DND-41 (cell line): ENCODE data around the gene TMEM125.

Experiments
- ATAC-seq: fragments of 200-7000 bp; cut with Tn5 transposase; 3 replicates; pipeline ENCODE4 v1.9.1; 2021; ENCODE audit warnings: low read depth; ENCODE audit not compliant: insufficient read depth
- DNase-seq: peaks from one replicate; pipeline ENCODE4 v3.0.0-alpha.2; 2020
- H2AFZ ChIP-seq: 2 replicates; pipeline ENCODE4 v1.6.0; 2012; ENCODE audit warnings: low read depth, low read length
- H3K27ac ChIP-seq: 2 replicates; pipeline ENCODE4 v1.5.1; 2012; ENCODE audit warnings: low read length, inconsistent platforms
- H3K27me3 ChIP-seq: fragments of 200-600 bp; sonication (generic); 2 replicates; pipeline ENCODE4 v1.6.0; 2012; ENCODE audit warnings: low read length, mild to moderate bottlenecking, inconsistent platforms; ENCODE audit not compliant: insufficient read depth, poor library complexity
- H3K36me3 ChIP-seq: 2 replicates; pipeline ENCODE4 v1.5.1; 2012; ENCODE audit warnings: low read length, inconsistent platforms; ENCODE audit not compliant: insufficient read depth
- H3K4me1 ChIP-seq: 2 replicates; pipeline ENCODE4 v1.5.1; 2012; ENCODE audit warnings: mild to moderate bottlenecking, low read length; ENCODE audit not compliant: insufficient read depth
- H3K4me2 ChIP-seq: 2 replicates; pipeline ENCODE4 v1.6.0; 2012; ENCODE audit warnings: mild to moderate bottlenecking, moderate library complexity, low read length, inconsistent platforms; ENCODE audit not compliant: insufficient read depth
- H3K4me3 ChIP-seq, 2 experiments: fragments of 200-600 bp in 1 of 2; shearing (Covaris generic) in 1 of 2; 2 replicates each; pipeline ENCODE4 v1.5.1; 2012 to 2016; ENCODE audit warnings: inconsistent platforms in 2 of 2, low read length in 2 of 2, mild to moderate bottlenecking in 2 of 2, low read depth in 1 of 2, moderate library complexity in 1 of 2
- H3K79me2 ChIP-seq: 2 replicates; pipeline ENCODE4 v1.6.0; 2012; ENCODE audit warnings: low read length, inconsistent platforms; ENCODE audit not compliant: insufficient read depth
- H3K9ac ChIP-seq: 2 replicates; pipeline ENCODE4 v1.6.0; 2012; ENCODE audit warnings: low read depth, mild to moderate bottlenecking, inconsistent platforms, low read length, moderate library complexity
- H3K9me3 ChIP-seq: 2 replicates; pipeline ENCODE4 v1.5.1; 2012; ENCODE audit warnings: low read length, moderate library complexity, mild to moderate bottlenecking, inconsistent platforms; ENCODE audit not compliant: insufficient read depth, severe bottlenecking
- H4K20me1 ChIP-seq: 2 replicates; pipeline ENCODE4 v1.6.0; 2012; ENCODE audit warnings: low read length; ENCODE audit not compliant: insufficient read depth
- EZH2 ChIP-seq: IDR thresholded peaks from 3 replicates; pipeline ENCODE4 v1.6.1; 2012; ENCODE audit warnings: borderline replicate concordance, low read depth, mild to moderate bottlenecking, moderate library complexity, low read length, inconsistent platforms; ENCODE audit not compliant: severe bottlenecking
- TF ChIP-seq, protein P1 (sequence below): IDR thresholded peaks from 2 replicates; pipeline ENCODE4 v1.5.1; 2012; ENCODE audit warnings: borderline replicate concordance, low read length, moderate library complexity, mild to moderate bottlenecking; ENCODE audit not compliant: poor library complexity, severe bottlenecking; ENCODE audit errors: extremely low read depth

Gene TMEM125

DNA sequence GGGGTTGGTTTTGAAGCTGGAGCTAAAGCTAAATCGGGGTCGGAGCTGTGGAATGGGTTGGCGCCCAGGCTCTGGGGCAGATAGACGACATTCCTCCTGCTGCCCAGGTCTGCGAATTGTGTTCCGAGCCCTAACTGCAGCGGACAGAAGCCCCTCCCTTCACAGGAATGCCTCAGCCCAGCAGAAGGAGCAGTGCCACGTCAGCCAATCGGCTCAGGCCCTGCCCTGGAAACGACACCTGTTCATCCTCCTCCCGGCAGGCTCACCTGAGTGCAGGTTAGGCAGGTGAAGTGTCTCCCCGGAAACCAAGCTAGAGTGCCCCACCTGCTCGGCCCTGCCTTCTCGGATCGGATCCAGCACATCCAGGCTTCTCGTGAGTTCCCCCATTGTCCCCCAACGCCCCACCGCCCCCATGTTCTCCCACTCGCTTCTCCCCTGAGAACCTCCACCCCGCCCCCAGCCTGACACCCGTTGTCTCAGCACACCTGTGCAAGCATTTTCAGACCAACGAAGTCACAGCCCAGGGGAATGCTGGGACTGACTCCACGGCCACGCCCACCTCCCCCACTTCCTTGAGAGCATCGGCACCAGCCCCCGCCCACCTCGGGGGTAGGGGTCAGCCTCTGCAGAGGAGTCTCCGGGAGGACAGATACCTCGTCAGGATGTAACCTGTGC lies 775 bp downstream of the TMEM125 start:
- Histone ChIP-seq H3K4me3 (no peak overlapping the region), H3K4me2 (no peak overlapping the region)
- TF ChIP-seq, protein P1, sequence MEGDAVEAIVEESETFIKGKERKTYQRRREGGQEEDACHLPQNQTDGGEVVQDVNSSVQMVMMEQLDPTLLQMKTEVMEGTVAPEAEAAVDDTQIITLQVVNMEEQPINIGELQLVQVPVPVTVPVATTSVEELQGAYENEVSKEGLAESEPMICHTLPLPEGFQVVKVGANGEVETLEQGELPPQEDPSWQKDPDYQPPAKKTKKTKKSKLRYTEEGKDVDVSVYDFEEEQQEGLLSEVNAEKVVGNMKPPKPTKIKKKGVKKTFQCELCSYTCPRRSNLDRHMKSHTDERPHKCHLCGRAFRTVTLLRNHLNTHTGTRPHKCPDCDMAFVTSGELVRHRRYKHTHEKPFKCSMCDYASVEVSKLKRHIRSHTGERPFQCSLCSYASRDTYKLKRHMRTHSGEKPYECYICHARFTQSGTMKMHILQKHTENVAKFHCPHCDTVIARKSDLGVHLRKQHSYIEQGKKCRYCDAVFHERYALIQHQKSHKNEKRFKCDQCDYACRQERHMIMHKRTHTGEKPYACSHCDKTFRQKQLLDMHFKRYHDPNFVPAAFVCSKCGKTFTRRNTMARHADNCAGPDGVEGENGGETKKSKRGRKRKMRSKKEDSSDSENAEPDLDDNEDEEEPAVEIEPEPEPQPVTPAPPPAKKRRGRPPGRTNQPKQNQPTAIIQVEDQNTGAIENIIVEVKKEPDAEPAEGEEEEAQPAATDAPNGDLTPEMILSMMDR = no peak
- TF ChIP-seq EZH2 = no peak

DNA sequence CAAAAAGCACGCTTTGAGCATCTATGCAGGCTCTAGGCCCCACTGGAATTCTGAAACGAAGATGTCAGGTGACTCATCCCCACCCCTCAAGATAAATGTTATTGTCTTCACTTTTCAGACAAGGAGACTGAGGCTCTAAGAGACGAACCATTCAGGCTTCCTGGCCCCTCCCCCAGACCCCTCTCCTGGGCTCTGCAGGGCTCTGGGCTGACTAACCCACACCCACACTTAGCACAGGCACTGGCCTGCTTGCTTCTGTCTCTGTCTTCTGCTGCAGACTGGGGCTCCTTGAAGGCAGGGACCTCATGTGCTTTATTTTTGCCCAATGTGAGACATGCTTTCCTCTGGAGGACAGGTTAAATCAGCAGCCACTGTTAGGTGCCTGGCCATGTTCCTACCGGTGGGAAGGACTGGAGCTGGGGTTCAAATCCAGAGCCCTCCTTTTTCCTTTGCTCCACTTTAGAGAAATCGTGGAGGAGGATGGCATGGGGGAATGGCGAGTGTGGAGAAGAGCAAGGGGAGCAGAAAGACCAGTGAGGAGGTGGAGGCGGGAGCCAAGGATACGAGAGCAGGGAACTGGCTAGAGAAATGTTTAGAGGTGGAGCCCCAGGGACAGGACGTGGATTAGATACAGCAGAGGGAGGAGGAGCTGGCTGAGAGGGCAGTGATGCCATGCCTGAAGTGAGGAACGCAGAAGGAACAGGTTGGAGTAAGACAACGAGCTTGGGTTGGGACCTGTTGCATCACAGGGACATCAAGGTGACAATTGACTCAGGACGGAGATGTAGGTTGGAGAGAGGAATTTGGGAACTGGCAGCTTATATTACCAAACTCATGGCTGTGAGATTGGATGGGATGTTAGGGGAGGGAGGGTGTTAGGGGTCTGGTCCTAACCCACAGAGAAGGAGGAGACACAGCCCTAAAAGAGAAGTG lies 1.7 kb downstream of the TMEM125 start:
- peaks cover 13% of the 10 kb centered on the region for H3K4me1 ChIP-seq
- H3K79me2 ChIP-seq = no peaks in the 10 kb centered on the region
- TF ChIP-seq, protein P1 = no peak
- no peak for TF ChIP-seq EZH2
- ATAC-seq (no peak), DNase-seq (no peak)
- H3K4me3 ChIP-seq = no peak overlapping the region
- no peaks in the 10 kb centered on the region for H4K20me1 ChIP-seq
- no peak overlapping the region for H3K9ac ChIP-seq
- H3K36me3 ChIP-seq = no peaks in the 10 kb centered on the region
- H2AFZ ChIP-seq = no peak overlapping the region
- H3K4me2 ChIP-seq = no peak overlapping the region
- peaks cover 8% of the 10 kb centered on the region for H3K9me3 ChIP-seq
- no peak overlapping the region for H3K27ac ChIP-seq
- H3K27me3 ChIP-seq = no peaks in the 10 kb centered on the region

More for the DNA sequence above, 775 bp downstream of the TMEM125 start:
- H3K79me2 ChIP-seq = no peaks in the 10 kb centered on the region
- no peaks in the 10 kb centered on the region for H3K36me3 ChIP-seq
- no peak overlapping the region for H3K27ac ChIP-seq
- H3K27me3 ChIP-seq = no peaks in the 10 kb centered on the region
- peaks cover 13% of the 10 kb centered on the region for H3K4me1 ChIP-seq
- no peak for DNase-seq
- no peak overlapping the region for H3K9ac ChIP-seq
- H4K20me1 ChIP-seq = no peaks in the 10 kb centered on the region
- no peak overlapping the region for H2AFZ ChIP-seq
- H3K9me3 ChIP-seq = peaks cover 8% of the 10 kb centered on the region
- ATAC-seq = no peak

DNA sequence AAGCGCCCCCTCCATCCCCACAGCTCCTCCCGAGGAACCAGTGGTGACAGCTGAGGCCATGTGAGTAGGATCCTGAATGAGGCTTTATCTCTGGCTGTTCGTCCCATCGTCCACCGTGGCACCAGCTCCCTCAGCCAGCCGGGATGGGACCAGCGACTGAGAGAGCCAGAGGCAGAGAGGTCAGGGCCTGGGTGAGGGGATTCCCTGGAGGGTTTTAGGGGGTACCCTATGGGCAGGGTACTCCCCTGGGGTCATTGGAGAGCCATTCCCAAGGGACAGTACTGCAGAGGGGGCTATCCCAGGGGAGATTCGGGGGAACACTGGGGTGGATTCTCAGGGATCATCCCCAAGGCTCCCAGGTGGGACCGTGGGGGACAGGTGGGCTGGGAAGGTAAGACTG lies 2.4 kb downstream of the TMEM125 start:
- no peaks in the 10 kb centered on the region for H3K27me3 ChIP-seq
- no peaks in the 10 kb centered on the region for H3K36me3 ChIP-seq
- no peak for DNase-seq
- peaks cover 8% of the 10 kb centered on the region for H3K9me3 ChIP-seq
- H3K4me3 ChIP-seq = no peak overlapping the region
- peaks cover 13% of the 10 kb centered on the region for H3K4me1 ChIP-seq
- no peak overlapping the region for H2AFZ ChIP-seq
- no peak overlapping the region for H3K27ac ChIP-seq
- H3K79me2 ChIP-seq = no peaks in the 10 kb centered on the region
- ATAC-seq = no peak
- TF ChIP-seq EZH2 = no peak
- TF ChIP-seq, protein P1 = no peak
- no peak overlapping the region for H3K9ac ChIP-seq
- H3K4me2 ChIP-seq = no peak overlapping the region
- no peaks in the 10 kb centered on the region for H4K20me1 ChIP-seq
